Measurements from ENCODE around the gene FBXW12.

GRCh38 chr3:48409291-48410201 is 37.5 kb downstream of the FBXW12 start:
- no peak for TF ChIP-seq POLR2A (IDR thresholded peaks at IDR 0.05)
- no peak for TF ChIP-seq CTCF (IDR thresholded peaks at IDR 0.05)
- TF ChIP-seq EP300 (IDR thresholded peaks at IDR 0.05) = no peak

Measured in ovary (tissue), 3 donors.